Measurements from ENCODE around the gene MAZ.
"Not testable (repeated sequence)": the region's sequence is repeated elsewhere in the genome, so short reads cannot be mapped to it uniquely, and the experiment has no call there.

Gene MAZ

DNA sequence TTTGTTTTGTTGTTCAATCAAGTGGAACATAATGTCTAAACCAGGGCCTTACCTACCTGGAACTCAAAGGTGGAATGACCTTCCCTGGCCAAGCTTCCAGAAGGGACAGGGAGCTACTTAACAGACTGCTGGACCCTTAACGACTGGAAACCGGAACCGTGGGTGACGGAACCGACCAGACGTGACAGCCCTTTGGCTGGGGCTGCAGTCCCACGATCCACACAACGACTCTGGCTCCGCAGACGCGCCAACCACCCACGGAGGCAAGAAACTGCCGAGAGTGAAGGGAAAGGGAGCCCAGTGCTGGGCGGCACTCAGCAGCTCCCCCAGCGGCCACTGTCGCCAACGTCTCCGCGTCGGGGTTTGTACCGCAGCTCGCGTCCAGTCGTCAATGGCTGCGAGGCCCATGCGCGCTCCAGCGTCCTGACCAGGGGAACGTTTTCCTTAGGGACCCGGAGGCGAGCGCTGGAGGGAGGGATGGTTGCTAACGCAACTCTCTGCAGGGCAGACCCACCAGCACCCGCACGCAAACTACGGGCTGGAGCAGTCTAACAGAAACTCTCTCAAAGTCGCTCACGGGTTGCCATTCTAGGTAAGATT lies 21.3 kb upstream of the MAZ start:
- peak; percentile 68 for DNase-seq

DNA sequence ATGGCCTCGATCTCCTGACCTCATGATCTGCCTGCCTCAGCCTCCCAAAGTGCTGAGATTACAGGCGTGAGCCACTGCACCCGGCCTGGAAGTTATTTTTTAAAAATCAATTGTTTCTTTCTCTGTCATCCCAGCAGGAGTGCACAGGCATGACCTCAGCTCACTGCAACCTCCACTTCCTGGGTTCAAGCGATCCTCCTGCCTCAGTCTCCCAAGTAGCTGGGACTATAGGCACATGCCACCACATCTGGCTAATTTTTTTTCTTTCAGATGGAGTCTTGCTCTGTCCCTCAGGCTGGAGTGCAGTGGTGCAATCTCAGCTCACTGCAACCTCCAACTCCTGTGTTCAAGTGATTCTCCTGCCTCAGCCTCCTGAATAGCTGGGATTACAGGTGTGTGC lies 19.2 kb upstream of the MAZ start:
- DNase-seq: not testable (repeated sequence)

DNA sequence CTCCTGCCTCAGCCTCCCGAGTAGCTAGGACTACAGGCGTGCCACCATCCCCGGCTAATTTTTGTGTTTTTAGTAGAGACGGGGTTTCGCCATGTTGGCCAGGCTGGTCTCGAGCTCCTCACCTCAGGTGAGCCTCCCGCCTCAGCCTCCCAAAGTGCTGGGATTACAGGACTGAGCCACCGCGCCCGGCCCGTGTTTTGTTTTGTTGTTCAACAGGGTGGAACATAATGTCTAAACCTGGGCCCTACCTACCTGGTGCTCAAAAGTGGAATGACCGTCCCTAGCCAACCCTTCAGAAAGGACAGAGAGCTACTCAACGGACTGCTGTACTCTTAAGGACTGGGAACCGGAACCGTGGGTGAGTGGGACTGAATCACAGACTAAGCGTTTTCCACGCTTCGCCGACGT lies 16.6 kb upstream of the MAZ start:
- no peak for DNase-seq

DNA sequence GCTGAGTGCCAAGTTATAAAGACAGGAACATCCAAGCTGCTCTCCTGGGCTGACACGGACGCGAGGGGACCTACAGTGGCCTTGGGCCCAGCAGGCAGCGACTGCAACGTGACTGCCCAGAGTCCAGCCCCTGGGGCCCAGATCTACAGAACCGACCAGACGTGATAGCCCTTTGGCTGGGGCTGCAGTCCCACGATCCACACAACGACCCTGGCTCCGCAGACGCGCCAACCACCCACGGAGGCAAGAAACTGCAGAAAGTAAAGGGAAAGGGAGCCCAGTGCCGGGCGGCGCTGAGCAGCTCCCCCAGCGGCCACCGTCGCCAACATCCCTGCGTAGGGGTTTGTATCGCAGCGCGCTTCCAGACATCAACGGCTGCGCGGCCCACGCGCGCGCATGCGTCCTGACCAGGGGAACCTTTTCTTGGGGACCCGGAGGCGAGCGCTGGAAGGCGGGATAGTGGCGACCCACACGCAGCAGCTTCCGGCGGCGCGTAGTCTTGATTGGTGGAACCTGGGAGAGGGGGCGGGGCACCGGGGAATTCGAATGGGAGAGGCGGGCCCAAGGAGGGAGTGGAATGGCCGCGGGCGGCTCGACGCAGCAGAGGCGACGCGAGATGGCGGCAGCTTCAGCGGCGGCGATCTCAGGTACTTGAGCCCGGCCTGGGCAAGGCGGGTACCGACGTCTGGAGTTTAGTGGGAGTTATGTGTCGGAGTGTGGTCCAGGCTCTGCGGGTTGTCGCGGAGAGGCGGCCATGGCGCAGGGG lies 16.0 kb upstream of the MAZ start, which contains the start of gene KIF22:
TSS of gene KIF22 (plus strand) at position 569 of the 766 bp plus-strand sequence. CDS start at position 578, 9 bp downstream.
- DNase-seq: peak; percentile 99

DNA sequence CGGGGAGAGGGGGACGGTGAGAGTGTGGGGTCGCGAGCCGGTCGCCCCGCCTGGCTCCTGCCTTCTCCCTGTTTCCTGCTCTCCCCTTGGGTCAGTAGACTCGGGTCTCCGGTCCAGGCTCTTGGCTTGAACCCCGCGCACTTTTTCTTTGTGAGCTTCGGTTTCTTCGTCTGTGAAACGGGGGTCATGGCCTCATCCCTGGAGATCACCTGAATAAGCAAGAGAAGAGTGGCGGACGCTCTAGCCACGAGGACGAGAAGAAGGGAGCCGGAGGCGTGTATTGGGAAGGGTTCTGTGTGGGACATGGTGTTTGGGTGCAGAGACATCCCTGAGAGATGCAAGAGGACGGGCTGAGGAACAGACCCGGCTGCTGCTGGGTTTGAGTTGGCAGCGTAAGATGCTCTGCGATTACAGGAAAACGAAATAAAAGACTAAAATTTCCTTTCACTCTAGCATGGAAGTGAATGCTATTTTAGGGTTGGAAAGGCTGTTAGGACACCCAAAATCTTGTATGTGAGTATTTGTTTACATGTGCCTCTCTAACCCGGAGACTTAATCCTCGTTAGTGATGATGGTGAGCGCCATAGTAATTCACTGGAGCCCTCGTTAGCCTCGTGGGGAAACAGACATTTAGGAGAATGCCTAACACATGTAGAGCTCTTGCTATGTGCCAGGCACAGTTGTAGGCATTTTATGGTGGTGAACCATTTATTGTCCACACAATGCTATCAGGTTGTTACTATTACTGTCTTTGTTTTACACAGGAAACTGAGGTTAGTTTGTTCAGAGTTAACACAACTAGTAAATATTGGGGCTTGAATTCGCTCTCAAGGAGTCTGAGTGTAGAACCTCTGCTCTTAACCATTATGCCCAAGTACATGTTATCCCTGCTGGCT lies 15.1 kb upstream of the MAZ start:
- DNase-seq: no peak

DNA sequence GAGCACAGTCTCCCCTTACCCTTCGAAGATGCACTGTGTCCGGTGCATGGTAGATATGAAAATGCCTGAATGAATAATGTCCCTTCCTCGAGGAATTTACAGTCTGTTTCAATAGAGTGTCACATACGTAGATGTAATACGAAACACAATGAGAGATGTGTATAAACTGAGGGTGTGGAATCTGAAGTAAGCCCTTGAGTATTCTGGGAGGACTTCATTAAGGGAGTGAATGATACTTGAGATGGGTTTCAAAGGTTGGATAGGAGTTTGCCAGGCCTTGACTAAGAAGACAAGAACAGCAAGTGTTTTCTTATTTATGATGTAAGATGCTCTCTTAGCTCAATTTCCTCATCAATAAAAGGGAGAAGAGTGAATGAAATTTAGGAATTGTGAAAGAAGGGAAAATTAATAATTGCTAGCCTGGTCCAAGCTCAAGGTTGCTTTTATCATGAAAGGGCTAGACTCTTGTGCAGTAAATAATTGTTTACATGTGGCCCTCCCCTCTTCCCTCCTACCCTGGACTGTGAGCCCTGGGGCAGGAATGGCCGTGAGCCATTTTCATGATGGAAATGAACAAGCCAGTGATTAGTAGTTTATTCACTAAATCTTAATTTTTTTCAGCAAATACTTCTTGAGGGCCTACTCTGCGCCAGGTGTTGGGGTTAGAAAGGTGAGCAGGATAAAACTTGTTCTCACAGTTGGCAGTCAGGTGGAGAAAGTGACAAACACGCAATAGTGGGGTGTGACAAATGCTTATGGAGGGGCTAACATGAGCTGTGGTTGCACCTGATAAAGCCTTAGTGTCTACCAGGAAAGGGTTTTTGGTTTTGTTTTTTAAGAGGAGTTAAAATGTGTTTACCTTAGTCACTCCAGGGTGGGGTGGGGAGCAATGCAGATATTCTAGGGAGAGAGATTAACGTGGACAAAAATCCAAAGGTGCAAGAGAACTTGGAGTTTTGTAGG lies 14.2 kb upstream of the MAZ start:
- no peak for DNase-seq

DNA sequence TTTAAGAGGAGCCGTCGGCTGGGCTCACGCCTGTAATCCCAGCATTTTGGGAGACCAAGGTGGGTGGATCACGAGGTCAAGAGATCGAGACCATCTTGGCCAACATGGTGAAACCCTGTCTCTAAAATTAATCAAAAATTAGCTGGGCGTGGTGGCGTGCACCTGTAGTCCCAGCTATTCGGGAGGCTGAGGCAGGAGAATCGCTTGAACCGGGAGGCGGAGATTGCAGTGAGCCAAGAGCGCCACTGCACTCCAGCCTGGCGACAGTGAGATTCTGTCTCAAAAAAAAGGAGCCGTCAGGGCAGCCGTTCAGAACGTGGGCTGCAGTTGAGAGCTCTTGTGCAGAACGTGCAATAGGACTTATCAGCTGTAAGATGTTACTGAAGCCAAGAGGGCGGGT lies 13.2 kb upstream of the MAZ start:
- DNase-seq: not testable (repeated sequence)

DNA sequence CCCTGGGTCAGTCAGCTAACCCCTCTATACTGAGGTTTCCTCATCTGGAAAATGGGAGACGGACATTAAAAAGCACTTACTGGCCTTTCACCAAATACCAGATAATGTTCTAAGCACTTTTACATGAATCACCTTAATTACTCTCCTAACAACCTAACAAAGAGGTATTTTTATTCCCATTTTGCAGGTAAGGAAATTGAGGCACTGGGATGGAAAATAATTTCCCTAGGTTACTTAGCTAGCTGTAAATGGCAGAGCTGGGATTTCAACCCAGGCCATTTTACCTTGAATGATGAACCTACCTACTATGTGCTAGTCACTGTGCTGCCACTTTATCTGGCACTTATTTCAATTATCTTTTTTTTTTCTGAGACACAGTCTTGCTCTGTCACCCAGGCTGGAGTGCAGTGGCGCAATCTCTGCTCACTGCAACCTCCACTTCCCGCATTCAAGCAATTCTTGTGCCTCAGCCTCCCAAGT lies 12.1 kb upstream of the MAZ start:
- no peak for DNase-seq

DNA sequence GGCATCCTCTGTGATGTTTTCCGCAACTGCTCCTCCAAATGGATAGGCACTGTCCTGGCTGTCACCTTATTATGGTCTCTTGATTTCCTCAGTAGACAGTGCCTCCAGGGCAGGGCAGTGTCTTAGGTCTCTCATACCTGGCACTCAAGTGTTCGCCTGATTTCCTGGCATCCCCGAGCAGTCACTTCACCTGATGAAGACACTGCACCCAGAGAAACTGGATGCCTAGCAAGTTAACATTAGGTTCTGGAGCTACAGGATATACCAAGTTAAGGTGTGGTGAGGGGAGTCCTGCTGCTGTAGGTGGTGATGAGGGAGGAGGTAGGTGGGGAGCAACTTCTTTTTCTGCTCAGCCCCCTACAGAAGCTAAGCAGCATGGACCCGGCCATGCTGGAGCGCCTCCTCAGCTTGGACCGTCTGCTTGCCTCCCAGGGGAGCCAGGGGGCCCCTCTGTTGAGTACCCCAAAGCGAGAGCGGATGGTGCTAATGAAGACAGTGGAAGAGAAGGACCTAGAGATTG lies 3.9 kb upstream of the MAZ start:
- DNase-seq: no peak

DNA sequence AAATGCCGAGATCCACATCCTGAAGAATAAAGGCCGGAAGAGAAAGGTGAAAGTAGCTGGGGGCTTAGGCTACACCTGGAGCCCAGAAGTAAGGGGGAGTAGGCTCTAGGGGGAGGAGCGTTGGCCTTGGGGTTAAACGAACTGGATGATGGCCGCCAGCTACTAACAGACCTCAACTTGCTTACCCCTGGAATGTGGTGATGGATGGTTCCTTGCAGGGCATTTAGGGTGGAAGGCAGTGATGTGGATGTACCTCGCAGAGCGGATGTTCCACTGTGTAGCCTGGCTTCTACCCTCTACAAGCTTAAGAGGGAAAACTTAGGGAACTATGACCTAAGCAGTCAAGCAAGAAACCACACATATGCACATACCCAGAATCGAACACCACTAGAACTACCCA lies 2.3 kb upstream of the MAZ start:
- no peak for DNase-seq

DNA sequence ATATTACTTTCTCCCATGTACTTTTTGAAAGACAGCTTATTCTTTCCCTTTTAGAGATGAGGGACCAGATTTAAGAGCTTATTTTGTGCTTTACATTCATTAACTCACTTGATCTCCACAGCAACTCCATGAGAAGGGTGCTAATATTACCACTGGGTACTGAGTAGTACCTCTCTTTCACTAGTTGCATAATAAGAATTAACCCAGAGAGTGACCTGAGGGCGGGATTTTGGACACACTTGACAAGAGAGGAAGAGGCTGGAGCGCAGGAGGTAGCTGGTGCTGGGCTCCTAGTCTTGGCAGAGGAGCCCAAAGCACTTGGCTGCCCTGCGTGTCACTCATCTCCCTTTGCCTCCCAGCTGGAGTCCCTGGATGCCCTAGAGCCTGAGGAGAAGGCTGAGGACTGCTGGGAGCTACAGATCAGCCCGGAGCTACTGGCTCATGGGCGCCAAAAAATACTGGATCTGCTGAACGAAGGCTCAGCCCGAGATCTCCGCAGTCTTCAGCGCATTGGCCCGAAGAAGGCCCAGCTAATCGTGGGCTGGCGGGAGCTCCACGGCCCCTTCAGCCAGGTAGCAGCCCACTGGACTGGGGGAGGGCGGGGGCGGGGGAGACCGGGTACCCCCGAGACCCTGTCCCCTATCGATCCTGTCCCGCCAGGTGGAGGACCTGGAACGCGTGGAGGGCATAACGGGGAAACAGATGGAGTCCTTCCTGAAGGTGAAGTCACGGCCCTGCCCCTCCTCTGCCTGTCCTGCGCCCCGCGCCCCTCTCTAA lies 1.7 kb upstream of the MAZ start:
- no peak for DNase-seq

DNA sequence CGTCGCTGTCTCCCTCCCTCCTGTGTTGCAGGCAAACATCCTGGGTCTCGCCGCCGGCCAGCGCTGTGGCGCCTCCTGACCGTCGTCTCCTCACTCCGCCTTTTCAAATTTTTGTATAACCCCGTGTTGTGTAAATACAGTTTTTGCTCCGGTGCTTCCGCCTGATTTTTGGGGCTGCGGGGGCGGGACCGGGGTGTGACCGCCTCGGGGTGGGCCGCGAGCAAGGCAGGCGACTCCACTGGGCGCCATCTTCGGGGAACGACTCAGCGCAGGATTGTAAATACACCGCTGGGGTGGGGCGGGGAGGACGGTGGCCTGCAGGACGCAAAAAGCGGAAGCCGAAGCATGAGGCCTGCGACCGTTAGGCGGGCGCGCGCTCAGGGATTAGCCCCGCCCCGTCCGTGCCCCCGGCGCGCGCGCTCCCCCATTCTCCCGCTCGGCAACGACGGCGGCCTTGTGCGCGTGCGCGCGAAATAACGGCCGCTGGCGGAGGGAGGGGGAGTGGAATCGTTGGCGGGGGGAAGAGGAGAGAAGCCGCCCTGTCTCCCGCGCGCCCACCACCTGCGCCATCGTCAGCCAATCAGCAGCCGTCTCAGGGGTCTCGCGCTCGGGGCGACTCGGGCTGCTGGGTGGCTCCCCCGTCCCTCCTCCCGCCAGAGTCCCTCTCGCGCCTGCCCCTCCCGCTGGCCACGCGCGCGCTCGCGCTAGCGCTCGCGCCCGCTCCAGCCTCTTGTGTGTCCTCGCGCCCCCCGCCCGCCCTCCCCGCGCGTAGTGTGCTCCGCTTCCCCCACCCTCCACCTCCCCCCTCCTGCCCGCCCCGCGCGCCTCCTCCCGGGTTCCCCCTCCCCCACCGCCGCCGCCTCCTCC lies 864 bp upstream of the MAZ start:
- peak; percentile 98 for DNase-seq

DNA sequence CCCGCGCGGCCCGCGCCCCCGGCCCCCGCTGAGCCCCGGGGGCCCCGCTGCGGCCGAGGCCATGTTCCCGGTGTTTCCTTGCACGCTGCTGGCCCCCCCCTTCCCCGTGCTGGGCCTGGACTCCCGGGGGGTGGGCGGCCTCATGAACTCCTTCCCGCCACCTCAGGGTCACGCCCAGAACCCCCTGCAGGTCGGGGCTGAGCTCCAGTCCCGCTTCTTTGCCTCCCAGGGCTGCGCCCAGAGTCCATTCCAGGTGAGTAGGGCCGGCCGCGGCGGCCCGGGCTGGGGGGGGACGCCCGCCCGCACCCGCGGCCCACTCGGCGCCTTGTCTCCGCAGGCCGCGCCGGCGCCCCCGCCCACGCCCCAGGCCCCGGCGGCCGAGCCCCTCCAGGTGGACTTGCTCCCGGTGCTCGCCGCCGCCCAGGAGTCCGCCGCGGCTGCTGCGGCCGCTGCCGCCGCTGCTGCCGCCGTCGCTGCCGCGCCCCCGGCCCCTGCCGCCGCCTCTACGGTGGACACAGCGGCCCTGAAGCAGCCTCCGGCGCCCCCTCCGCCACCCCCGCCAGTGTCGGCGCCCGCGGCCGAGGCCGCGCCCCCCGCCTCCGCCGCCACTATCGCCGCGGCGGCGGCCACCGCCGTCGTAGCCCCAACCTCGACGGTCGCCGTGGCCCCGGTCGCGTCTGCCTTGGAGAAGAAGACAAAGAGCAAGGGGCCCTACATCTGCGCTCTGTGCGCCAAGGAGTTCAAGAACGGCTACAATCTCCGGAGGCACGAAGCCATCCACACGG lies 504 bp downstream of the MAZ start:
- DNase-seq: peak; percentile 79

DNA sequence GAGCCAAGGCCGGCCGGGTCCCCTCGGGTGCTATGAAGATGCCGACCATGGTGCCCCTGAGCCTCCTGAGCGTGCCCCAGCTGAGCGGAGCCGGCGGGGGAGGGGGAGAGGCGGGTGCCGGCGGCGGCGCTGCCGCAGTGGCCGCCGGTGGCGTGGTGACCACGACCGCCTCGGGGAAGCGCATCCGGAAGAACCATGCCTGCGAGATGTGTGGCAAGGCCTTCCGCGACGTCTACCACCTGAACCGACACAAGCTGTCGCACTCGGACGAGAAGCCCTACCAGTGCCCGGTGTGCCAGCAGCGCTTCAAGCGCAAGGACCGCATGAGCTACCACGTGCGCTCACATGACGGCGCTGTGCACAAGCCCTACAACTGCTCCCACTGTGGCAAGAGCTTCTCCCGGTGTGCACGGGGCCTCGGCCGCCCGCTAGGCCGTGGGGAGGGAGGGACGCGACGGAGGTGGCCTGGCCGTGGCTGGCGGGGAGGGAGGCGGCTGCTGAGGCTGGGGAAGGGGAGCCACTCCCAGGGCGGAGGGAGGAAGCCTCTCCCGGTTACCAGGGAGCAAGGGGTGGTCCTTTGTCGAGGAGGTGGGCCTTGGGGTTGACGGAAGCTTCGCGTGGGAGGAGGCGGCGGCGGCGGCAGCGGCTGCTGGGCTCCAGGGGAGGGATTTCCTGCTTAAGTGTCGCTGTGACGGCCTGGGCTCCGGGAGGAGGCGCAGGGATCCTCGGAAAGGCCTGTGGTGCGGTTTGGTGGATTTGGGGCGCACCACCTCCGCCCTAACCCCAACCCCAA lies 1.3 kb downstream of the MAZ start:
- peak; percentile 94 for DNase-seq

DNA sequence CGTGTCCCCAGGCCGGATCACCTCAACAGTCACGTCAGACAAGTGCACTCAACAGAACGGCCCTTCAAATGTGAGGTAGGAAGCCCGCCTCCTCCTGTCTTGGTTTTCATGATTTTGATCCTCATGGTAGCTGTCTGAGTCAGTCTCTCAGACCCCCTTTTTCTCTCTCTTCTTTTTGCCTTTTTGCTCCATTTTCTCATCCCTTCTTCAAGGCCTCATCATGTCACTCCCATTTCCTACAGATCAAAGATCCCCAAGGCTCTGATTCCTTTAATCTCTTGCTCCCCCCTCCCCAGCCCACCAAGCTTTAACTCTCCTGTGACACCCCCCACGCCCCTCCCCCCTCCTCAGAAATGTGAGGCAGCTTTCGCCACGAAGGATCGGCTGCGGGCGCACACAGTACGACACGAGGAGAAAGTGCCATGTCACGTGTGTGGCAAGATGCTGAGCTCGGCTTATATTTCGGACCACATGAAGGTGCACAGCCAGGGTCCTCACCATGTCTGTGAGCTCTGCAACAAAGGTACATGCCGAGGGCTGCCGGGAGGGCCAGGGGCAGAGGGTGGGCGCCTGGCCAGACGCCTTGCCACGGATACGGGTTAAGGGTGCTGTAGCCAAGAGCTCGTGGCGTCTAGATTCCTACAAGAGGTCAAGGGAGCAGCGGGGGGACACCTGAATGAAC lies 2.0 kb downstream of the MAZ start:
- no peak for DNase-seq

DNA sequence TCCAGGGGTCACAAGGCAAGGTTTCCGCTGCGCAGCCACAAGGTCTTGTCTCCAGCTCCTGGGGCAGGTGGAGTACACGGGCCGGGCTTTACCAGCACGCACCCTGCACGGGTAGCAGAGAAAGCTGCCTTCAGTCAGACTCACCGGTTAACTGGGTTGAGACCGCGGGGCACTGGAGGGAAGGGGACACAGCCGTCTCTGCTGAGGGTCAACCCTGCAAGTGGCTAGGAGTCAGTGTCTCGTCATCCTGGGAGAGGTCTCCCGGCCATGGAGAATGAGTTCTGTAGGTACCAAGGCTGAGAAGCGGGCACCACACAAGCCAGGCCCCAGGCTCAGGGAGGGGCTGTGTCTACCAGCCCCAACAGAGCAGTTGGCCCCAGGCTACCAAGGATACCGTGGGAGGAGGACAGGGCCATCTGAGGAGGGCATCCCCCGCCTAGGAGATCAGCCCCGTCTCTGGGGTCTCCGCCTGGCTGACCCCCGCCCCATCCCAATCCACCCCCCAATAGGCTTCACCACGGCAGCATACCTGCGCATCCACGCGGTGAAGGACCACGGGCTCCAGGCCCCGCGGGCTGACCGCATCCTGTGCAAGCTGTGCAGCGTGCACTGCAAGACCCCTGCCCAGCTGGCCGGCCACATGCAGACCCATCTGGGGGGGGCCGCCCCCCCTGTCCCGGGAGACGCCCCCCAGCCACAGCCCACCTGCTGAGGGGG lies 2.9 kb downstream of the MAZ start:
- DNase-seq: no peak

Measured in femur (tissue), 1 donor.